Ramos (cell line): ENCODE results near the gene FRMD3.

ENCODE experiments used
- in situ Hi-C: fragments of 300-500 bp; cut with MboI; formaldehyde crosslinking; loops from one replicate; pipeline ENCODE4 v1.14.3; 2022; ENCODE audit warnings: low sequenced_read_pairs; ENCODE audit not compliant: unreplicated experiment

FRMD3 gene

GRCh38 chr9:83208065-83208850, 329.9 kb downstream of the FRMD3 start:
- in situ Hi-C loops = no loop called here

GRCh38 chr9:83204047-83204446, 334.2 kb downstream of the FRMD3 start:
- in situ Hi-C loops = no loop called here

- in situ Hi-C loops = no loop called here
These were observed 337.7 kb downstream of the FRMD3 start for GRCh38 chr9:83200531-83200930.

GRCh38 chr9:83199832-83200231, 338.4 kb downstream of the FRMD3 start:
- in situ Hi-C loops = no loop called here

- in situ Hi-C loops = no loop called here
These were observed 339.0 kb downstream of the FRMD3 start for GRCh38 chr9:83199240-83199639.

GRCh38 chr9:83198371-83198770, 339.8 kb downstream of the FRMD3 start:
- in situ Hi-C loops = no loop called here

- in situ Hi-C loops = no loop called here
These were observed 340.6 kb downstream of the FRMD3 start for GRCh38 chr9:83197591-83197990.

GRCh38 chr9:83196946-83197345, 341.3 kb downstream of the FRMD3 start:
- in situ Hi-C loops = no loop called here
